Colonic mucosa (tissue), 4 donors: ENCODE measurements around the gene SSTR5. TPM values are rescaled to one million over a fixed set of nuclear protein-coding genes. Genes with fewer than 3 reads are reported as not detected.

ENCODE experiments used
- DNase-seq: peaks from one replicate; pipeline ENCODE4 v3.0.0-alpha.2; 2020
- H3K27ac ChIP-seq: fragments of 200-600 bp; one replicate; pipeline ENCODE4 v1.8.0; 2021
- H3K27me3 ChIP-seq: fragments of 200-600 bp; one replicate; pipeline ENCODE4 v1.8.0; 2021
- H3K36me3 ChIP-seq: fragments of 200-600 bp; one replicate; pipeline ENCODE4 v1.8.0; 2021
- H3K4me1 ChIP-seq: fragments of 200-600 bp; one replicate; pipeline ENCODE4 v1.8.0; 2021; ENCODE audit warnings: mild to moderate bottlenecking
- H3K4me3 ChIP-seq: fragments of 200-600 bp; one replicate; pipeline ENCODE4 v1.8.0; 2021
- H3K9ac ChIP-seq, 2 donors: one replicate each; pipeline ENCODE4 v1.7.0; 2013; ENCODE audit warnings: control low read depth in 2 of 2, low read depth in 2 of 2, low read length in 2 of 2
- H3K9me3 ChIP-seq: fragments of 200-600 bp; one replicate; pipeline ENCODE4 v1.8.0; 2021
- intact Hi-C: fragments of 100-400 bp; cut with DNase I; formaldehyde crosslinking; loops from one replicate; pipeline ENCODE4 v1.14.1; 2022
- total RNA-seq, 2 donors: library from RNA; stranded (reverse); fragmentation: NEBNext Ultra II Directional in 1 of 2; extraction: Animal tissue kit (Norgen Biotek cat#: 25700) in 1 of 2; gene quantifications; one replicate each; pipeline ENCODE4 v1.2.1, GENCODE V29; 2021
- TF ChIP-seq, protein P1 (sequence below): fragments of 200-600 bp; IDR thresholded peaks from one replicate; pipeline ENCODE4 v1.8.0; 2022; ENCODE audit warnings: antibody characterized with exemption, mild to moderate bottlenecking
- donor health status: healthy.
- donor health status: DM: no; HTN: no; CAD: no.
- donor health status: DM: no; HTN: no; CAD: no.

Gene SSTR5
- total RNA-seq, 2 donors from 2014 or later = 0.24 to 0.37 TPM

DNA sequence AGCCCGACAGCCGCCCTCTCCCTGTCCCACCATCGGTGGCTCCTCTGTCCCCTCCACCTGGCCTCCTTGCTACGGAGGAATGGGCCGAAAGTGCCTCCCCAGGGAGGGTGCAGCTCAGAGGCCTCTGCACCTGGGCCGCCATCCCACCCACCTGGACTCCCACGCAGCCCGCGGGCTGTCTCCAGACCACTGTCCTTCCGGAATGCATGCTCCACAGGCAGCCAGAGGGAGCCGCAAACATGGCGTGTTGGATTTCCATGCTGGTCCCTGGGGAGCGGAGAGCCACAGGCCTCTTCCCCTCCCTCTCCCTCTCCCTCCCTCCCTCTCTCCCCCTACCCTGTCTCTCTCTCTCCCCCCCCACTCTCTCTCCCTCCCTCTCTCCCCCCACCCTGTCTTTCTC is 3.0 kb downstream of the SSTR5 start:
- Histone ChIP-seq H3K27me3 (peaks cover 47% of the 10 kb centered on the region), H3K4me3 (no peak overlapping the region), H3K9me3 (no peaks in the 10 kb centered on the region), H3K27ac (no peak overlapping the region), H3K9ac (no peak overlapping the region), H3K36me3 (no peaks in the 10 kb centered on the region), H3K4me1 (peaks cover 3% of the 10 kb centered on the region)
- TF ChIP-seq, protein P1, sequence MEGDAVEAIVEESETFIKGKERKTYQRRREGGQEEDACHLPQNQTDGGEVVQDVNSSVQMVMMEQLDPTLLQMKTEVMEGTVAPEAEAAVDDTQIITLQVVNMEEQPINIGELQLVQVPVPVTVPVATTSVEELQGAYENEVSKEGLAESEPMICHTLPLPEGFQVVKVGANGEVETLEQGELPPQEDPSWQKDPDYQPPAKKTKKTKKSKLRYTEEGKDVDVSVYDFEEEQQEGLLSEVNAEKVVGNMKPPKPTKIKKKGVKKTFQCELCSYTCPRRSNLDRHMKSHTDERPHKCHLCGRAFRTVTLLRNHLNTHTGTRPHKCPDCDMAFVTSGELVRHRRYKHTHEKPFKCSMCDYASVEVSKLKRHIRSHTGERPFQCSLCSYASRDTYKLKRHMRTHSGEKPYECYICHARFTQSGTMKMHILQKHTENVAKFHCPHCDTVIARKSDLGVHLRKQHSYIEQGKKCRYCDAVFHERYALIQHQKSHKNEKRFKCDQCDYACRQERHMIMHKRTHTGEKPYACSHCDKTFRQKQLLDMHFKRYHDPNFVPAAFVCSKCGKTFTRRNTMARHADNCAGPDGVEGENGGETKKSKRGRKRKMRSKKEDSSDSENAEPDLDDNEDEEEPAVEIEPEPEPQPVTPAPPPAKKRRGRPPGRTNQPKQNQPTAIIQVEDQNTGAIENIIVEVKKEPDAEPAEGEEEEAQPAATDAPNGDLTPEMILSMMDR = no peak
- intact Hi-C loops = no loop called here
- DNase-seq = no peak

DNA sequence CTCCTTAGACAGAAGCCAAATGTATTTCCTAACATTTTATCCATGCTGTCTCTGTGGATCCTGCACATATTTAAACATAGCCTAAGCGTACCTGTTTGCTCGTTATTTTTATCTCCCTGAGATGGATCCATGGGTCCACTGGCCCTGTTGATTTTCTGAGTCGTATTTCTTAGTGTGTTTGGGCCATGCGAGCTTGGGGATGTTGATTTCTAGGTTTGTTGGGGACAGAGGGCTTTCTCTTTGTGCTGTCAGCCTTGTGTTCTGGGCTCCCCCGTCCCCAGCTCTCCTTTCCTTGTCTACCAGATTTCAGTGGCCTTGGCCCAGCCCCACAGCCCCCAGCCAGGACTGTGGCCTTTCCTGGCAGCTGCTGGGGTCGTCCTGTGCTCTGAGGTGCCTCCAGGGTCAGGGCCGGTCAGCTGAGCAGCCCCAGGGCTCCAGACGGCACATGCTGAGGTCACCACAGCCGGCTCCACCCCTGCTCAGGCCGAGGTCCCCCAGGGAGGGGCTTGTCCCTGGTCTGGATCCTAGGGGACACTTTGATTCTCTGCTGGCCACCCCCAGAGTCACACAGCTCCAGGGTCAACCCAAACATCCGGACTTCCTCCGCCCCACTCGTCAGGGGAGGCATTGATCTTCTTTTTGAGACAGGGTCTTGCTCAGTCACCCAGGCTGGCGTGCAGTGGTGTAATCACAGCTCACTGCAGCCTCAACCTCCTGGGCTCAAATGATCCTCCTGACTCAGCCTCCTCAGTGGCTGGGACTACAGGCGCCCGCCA is 4.4 kb downstream of the SSTR5 start:
- H3K9ac ChIP-seq = no peak overlapping the region
- H3K27me3 ChIP-seq = peaks cover 35% of the 10 kb centered on the region

DNA sequence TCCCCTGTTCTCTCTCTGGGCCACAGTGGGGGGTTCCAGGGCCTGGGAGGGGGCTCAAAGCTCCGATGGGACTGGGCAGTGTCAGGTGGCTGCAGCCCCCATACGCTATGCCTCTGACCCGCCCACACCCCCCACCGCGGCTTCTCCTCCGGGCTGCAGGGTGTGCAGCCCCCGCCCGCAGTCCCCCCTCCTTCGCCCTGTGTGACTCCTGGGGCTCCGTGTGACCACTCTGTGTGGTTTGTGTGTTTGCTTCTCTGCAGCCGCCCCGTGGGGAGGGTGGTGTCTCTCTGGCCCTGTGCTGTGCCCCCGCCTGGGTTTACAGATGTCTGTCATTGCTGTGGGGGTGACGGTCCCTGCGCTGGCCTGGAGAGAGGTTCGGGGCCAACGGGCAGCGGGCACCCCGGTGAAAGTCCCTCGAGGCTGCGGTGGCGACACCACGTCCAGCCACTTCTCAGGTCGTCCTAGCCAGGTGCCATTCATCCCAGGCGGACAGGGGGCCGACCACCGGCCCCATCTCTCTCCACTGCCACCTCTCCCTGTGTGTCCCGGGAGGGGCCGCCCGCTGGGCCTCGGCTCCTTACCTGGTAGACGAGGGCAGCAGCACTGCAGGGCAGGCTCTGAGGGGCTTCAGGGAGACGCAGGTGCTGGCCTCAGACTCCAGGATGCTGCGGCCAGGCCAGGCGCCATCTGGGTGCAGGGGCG is 5.5 kb downstream of the SSTR5 start:
- Histone ChIP-seq H3K4me1 (peaks cover 3% of the 10 kb centered on the region), H3K9me3 (no peaks in the 10 kb centered on the region), H3K27ac (no peak overlapping the region), H3K9ac (no peak overlapping the region), H3K4me3 (no peak overlapping the region), H3K36me3 (no peaks in the 10 kb centered on the region), H3K27me3 (peaks cover 32% of the 10 kb centered on the region)
- no peak for DNase-seq
- intact Hi-C loops = no loop called here
- TF ChIP-seq, protein P1 = no peak

More for the DNA sequence above, 4.4 kb downstream of the SSTR5 start:
- TF ChIP-seq, protein P1 = no peak
- no peak for DNase-seq
- H3K27ac ChIP-seq = no peak overlapping the region
- H3K4me3 ChIP-seq = no peak overlapping the region
- no peaks in the 10 kb centered on the region for H3K9me3 ChIP-seq
- no peaks in the 10 kb centered on the region for H3K36me3 ChIP-seq
- peaks cover 3% of the 10 kb centered on the region for H3K4me1 ChIP-seq
- intact Hi-C loops = no loop called here

DNA sequence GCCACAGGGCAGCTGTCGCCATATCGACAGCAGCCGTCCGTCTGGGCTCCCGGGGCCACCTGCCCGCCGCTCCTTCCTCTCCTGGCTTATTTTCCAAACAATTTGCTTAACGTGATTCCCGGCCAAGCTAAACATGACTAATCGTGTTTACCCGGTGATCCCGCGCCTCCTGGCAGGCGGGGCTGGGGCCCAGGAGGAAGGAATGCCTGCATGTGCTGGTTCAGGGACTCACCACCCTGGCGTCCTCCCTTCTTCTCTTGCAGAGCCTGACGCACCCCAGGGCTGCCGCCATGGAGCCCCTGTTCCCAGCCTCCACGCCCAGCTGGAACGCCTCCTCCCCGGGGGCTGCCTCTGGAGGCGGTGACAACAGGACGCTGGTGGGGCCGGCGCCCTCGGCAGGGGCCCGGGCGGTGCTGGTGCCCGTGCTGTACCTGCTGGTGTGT is 6.1 kb downstream of the SSTR5 start:
- H3K27ac ChIP-seq = no peak overlapping the region
- H3K4me3 ChIP-seq = no peak overlapping the region
- TF ChIP-seq, protein P1 = no peak
- peaks cover 3% of the 10 kb centered on the region for H3K4me1 ChIP-seq
- H3K27me3 ChIP-seq = peaks cover 29% of the 10 kb centered on the region
- DNase-seq = peak; percentile 83
- no peaks in the 10 kb centered on the region for H3K36me3 ChIP-seq
- intact Hi-C loops = no loop called here
- no peak overlapping the region for H3K9ac ChIP-seq
- H3K9me3 ChIP-seq = no peaks in the 10 kb centered on the region

DNA sequence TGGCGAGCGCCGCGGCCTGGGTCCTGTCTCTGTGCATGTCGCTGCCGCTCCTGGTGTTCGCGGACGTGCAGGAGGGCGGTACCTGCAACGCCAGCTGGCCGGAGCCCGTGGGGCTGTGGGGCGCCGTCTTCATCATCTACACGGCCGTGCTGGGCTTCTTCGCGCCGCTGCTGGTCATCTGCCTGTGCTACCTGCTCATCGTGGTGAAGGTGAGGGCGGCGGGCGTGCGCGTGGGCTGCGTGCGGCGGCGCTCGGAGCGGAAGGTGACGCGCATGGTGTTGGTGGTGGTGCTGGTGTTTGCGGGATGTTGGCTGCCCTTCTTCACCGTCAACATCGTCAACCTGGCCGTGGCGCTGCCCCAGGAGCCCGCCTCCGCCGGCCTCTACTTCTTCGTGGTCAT is 6.8 kb downstream of the SSTR5 start:
- peaks cover 3% of the 10 kb centered on the region for H3K4me1 ChIP-seq
- DNase-seq = no peak
- TF ChIP-seq, protein P1 = no peak
- H3K36me3 ChIP-seq = no peaks in the 10 kb centered on the region
- peaks cover 25% of the 10 kb centered on the region for H3K27me3 ChIP-seq
- H3K9me3 ChIP-seq = no peaks in the 10 kb centered on the region
- no peak overlapping the region for H3K27ac ChIP-seq
- intact Hi-C loops = no loop called here
- no peak overlapping the region for H3K4me3 ChIP-seq
- H3K9ac ChIP-seq = no peak overlapping the region
